Prostate gland (tissue), 2 donors: ENCODE measurements around the gene NPEPL1. TPM values are rescaled to one million over a fixed set of nuclear protein-coding genes. Genes with fewer than 3 reads are reported as not detected.

Source experiments
- DNase-seq: peaks from one replicate; pipeline ENCODE4 v3.0.0-alpha.2; 2019; ENCODE audit warnings: low spot score
- H3K27ac ChIP-seq, 2 donors: fragments of 200-600 bp; sonication (generic); 2 replicates each; pipeline ENCODE4 v1.5.1; 2017 to 2019
- H3K27me3 ChIP-seq: fragments of 200-600 bp; sonication (generic); replicated peaks from 2 replicates; pipeline ENCODE4 v1.5.1; 2019; ENCODE audit not compliant: insufficient read depth
- H3K36me3 ChIP-seq, 2 donors: fragments of 200-600 bp; sonication (generic); 1 replicate in 1 of 2; 2 replicates in 1 of 2; pipeline versions ENCODE4 v1.5.1 to v1.8.1; 2017 to 2019
- H3K4me1 ChIP-seq: fragments of 200-600 bp; sonication (generic); replicated peaks from 2 replicates; pipeline ENCODE4 v1.5.1; 2019
- H3K4me3 ChIP-seq, 2 donors: fragments of 200-600 bp; sonication (generic); 2 replicates each; pipeline ENCODE4 v1.5.1; 2017 to 2019
- H3K9me3 ChIP-seq: fragments of 200-600 bp; sonication (generic); 2 replicates; pipeline ENCODE4 v1.5.1; 2017
- CTCF ChIP-seq, 4 experiments: fragments of 200-600 bp in 2 of 4; fragments of 450-650 bp in 2 of 4; sonication (generic) in 2 of 4; IDR thresholded peaks; 1 replicate in 3 of 4; 2 replicates in 1 of 4; pipeline ENCODE4 v1.5.1; 2016 to 2019; ENCODE audit warnings: antibody characterized with exemption in 4 of 4, mild to moderate bottlenecking in 2 of 4, moderate library complexity in 2 of 4
- POLR2A ChIP-seq: fragments of 450-650 bp; IDR thresholded peaks from one replicate; pipeline ENCODE4 v1.6.1; 2016; ENCODE audit warnings: antibody characterized with exemption, mild to moderate bottlenecking
- POLR2AphosphoS5 ChIP-seq: sonication (generic); formaldehyde crosslinking; IDR thresholded peaks from one replicate; pipeline ENCODE4 v1.6.1; 2017; ENCODE audit warnings: antibody characterized with exemption
- WGBS: methylation state at CpG from one replicate; pipeline ENCODE4 v1.1.5; 2018; 5-methylcytosine and 5-hydroxymethylcytosine counted together
- intact Hi-C: fragments of 100-400 bp; cut with DNase I; formaldehyde crosslinking; loops from one replicate; pipeline ENCODE4 v1.14.2; 2022
- total RNA-seq, 2 donors: library from RNA; depleted of rRNA; stranded (reverse); fragments of >200 nt; gene quantifications; one replicate each; pipeline ENCODE4 v1.1.0, GENCODE V29; 2016

Gene NPEPL1
- total RNA-seq, 2 donors from 2014 or later = 25.7 to 63.1 TPM

GRCh38 chr20:58752565-58752964, 60.0 kb downstream of the NPEPL1 start:
- no peak for DNase-seq
- Histone ChIP-seq H3K4me3 (no peak overlapping the region), H3K27me3 (no peaks in the 10 kb centered on the region), H3K27ac (no peak overlapping the region), H3K4me1 (no peaks in the 10 kb centered on the region), H3K36me3 (no peaks in the 10 kb centered on the region), H3K9me3 (no peaks in the 10 kb centered on the region)
- intact Hi-C loops = no loop called here
- TF ChIP-seq CTCF (IDR thresholded peaks at IDR 0.05) (no peak), POLR2AphosphoS5 (no peak), POLR2A (no peak)
- 89% methylated on average over 6 of the region's 6 CpGs for WGBS

GRCh38 chr20:58753267-58753921, 60.8 kb downstream of the NPEPL1 start:
- DNase-seq = no peak
- no peaks in the 10 kb centered on the region for H3K36me3 ChIP-seq
- intact Hi-C loops = no loop called here
- no peak overlapping the region for H3K27ac ChIP-seq
- TF ChIP-seq POLR2A (no peak), CTCF (IDR thresholded peaks at IDR 0.05) (no peak), POLR2AphosphoS5 (no peak)
- WGBS = 69% methylated on average over 14 of the region's 14 CpGs
- no peaks in the 10 kb centered on the region for H3K9me3 ChIP-seq
- H3K4me3 ChIP-seq = no peak overlapping the region
- H3K27me3 ChIP-seq = no peaks in the 10 kb centered on the region
- no peaks in the 10 kb centered on the region for H3K4me1 ChIP-seq

GRCh38 chr20:58753922-58754551, 61.4 kb downstream of the NPEPL1 start:
- Histone ChIP-seq H3K36me3 (no peaks in the 10 kb centered on the region), H3K27ac (no peak overlapping the region), H3K4me1 (no peaks in the 10 kb centered on the region), H3K9me3 (no peaks in the 10 kb centered on the region), H3K27me3 (no peaks in the 10 kb centered on the region), H3K4me3 (no peak overlapping the region)
- intact Hi-C loops = no loop called here
- TF ChIP-seq POLR2AphosphoS5 (no peak), CTCF (IDR thresholded peaks at IDR 0.05) (no peak), POLR2A (no peak)
- DNase-seq = no peak
- 57% methylated on average over 17 of the region's 17 CpGs for WGBS

GRCh38 chr20:58754584-58754983, 62.0 kb downstream of the NPEPL1 start:
- no peak for TF ChIP-seq POLR2A
- TF ChIP-seq CTCF (IDR thresholded peaks at IDR 0.05) = no peak
- TF ChIP-seq POLR2AphosphoS5 = no peak
- H3K36me3 ChIP-seq = no peaks in the 10 kb centered on the region
- intact Hi-C loops = no loop called here
- no peak for DNase-seq
- WGBS = 75% methylated on average over 8 of the region's 8 CpGs
- H3K4me1 ChIP-seq = no peaks in the 10 kb centered on the region
- H3K27ac ChIP-seq = no peak overlapping the region
- no peaks in the 10 kb centered on the region for H3K9me3 ChIP-seq
- H3K27me3 ChIP-seq = no peaks in the 10 kb centered on the region
- no peak overlapping the region for H3K4me3 ChIP-seq
